ENCODE data around the gene ZNF212. TPM values are rescaled to one million over a fixed set of nuclear protein-coding genes. Genes with fewer than 3 reads are reported as not detected.
A peak's percentile ranks its signal among the peaks of the same experiment; 100 is the strongest.

Gene ZNF212
- polyA plus RNA-seq, 1 of the 3 experiments (the other 2 are of a cell fraction): 11.5 TPM

DNA sequence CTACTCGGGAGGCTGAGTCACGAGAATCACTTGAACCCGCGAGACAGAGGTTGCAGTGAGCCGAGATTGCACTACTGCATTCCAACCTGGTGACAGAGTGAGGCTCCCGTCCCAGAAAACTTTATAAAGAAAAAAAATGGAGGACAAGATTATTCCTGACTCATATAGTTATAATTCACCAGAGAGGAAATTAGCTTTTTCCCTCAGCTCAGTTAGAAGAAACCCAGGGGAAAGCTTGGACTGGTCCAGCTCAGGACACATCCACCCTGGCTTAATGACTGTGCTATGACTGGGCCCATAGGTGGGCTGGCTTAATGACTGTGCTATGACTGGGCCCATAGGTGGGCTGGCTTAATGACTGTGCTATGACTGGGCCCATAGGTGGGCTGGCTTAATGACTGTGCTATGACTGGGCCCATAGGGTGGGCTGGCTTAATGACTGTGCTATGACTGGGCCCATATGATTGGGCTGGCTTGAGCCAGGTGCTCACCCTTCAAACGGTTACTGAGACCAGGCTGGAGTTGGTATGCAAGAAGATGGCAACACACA, 5.7 kb upstream of the ZNF212 start (continued):
- TF ChIP-seq PBX3 (IDR thresholded peaks at IDR 0.05): peak; percentile 41; the same call in 1 of the 2 replicates
- TF ChIP-seq POLR2AphosphoS5 (IDR thresholded peaks at IDR 0.05; ENCODE audit: low read depth, low read length): peak; percentile 70; the same call in 1 of the 2 replicates
- TF ChIP-seq NFIC (IDR thresholded peaks at IDR 0.05; ENCODE audit: borderline replicate concordance): peak; percentile 26; the same call in 1 of the 2 replicates

DNA sequence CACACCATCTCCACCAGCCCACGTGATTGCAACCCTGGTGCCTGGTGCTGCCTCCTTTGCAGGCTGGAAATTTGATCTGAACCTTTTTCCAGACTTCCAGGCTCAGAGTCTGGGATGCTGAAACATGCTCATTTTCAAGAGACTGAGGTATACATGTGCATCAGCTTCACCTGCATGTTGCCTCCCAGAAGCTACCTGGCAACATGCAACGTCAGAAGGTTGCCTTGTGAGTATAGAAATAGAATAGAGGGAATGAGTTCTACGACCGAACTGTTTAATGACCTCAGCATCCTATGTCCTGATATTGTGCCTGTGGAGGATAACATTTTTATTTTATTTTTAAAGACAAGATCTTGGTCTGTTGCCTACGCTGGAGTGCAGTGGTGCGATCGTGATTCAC, 1.9 kb upstream of the ZNF212 start:
- 66% methylated on average over 7 of the region's 7 CpGs for WGBS (ENCODE audit: low lambda C conversion rate)
- no peak overlapping the region for H3K4me3 ChIP-seq (ENCODE audit: low read depth in 2 of 2, low read length in 1 of 2)
- peaks cover 13 to 15% of the 10 kb centered on the region in 2 experiments for H3K4me1 ChIP-seq (ENCODE audit: control insufficient read depth in 1 of 2, insufficient read depth in 2 of 2, low read depth in 1 of 2, low read length in 1 of 2)
- 0 out of 2 replicates have a peak overlapping the region, but pooled peaks have one; percentile 70 for H2AFZ ChIP-seq (ENCODE audit: low read depth)
- peak overlapping the region in 1 of 2 experiments; percentile 43; a peak in 2 of 4 replicates for H3K27ac ChIP-seq (ENCODE audit: low read depth in 2 of 2, low read length in 1 of 2)
- H4K20me1 ChIP-seq (ENCODE audit: insufficient read depth): no peaks in the 10 kb centered on the region
- H3K9me2 ChIP-seq: no peaks in the 10 kb centered on the region
- CTCF ChIA-PET: interaction anchor here (0.7 to 1.1 kb wide), 2 partner anchors 19 to 111 kb away, joined by 3 read pairs; partner anchors contain the start of gene ZNF425
- H3K9me3 ChIP-seq: peaks cover 4% of the 10 kb centered on the region; the same call in 1 of the 2 replicates
- H3K4me2 ChIP-seq: no peak overlapping the region
- H3K27me3 ChIP-seq (ENCODE audit: insufficient read depth): no peaks in the 10 kb centered on the region
- POLR2A ChIA-PET: no interaction called here
- TF ChIP-seq RFX5 (IDR thresholded peaks at IDR 0.05; ENCODE audit: low read length) (peak; percentile 77), TAF1 (IDR thresholded peaks at IDR 0.05; ENCODE audit: borderline replicate concordance, low read depth, low read length) (no peak)
- peak; percentile 42 for DNase-seq
- H3F3A ChIP-seq (replicated peaks; ENCODE audit: insufficient read depth): peaks cover 38% of the 10 kb centered on the region
- peaks cover 29% of the 10 kb centered on the region for H3K79me2 ChIP-seq (ENCODE audit: insufficient read depth)
- H3K9ac ChIP-seq: no peak overlapping the region
- peaks cover 0 to 11% of the 10 kb centered on the region in 2 experiments for H3K36me3 ChIP-seq (replicated peaks in 1 of 2; ENCODE audit: control insufficient read depth in 1 of 2, insufficient read depth in 2 of 2, low read length in 1 of 2)

DNA sequence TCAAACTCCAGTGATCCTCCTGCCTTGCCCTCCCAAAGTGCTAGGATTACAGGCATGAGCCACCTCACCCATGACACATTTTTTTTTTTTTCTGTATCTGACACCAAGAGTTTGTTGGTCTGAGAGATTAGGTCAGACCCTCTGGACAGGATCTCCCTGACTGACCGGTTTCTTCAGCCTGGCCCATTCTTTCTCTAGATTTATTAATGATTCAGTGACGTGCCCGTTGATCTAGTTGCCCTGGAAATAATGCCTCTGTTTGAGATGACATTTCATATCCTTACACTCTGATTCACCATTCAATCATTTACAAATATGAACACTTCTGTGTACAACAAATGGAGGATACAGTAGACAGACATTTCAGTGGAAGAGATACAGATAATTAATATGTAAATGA, 1.4 kb upstream of the ZNF212 start:
- no peaks in the 10 kb centered on the region for H3K9me2 ChIP-seq
- H3K4me3 ChIP-seq (ENCODE audit: low read depth in 2 of 2, low read length in 1 of 2): no peak overlapping the region
- WGBS (ENCODE audit: low lambda C conversion rate): 14% methylated on average over 3 of the region's 3 CpGs
- peak overlapping the region in 1 of 2 experiments; percentile 43; a peak in 2 of 4 replicates for H3K27ac ChIP-seq (ENCODE audit: low read depth in 2 of 2, low read length in 1 of 2)
- peaks cover 9% of the 10 kb centered on the region; the same call in 1 of the 2 replicates for H3K9me3 ChIP-seq
- H4K20me1 ChIP-seq (ENCODE audit: insufficient read depth): no peaks in the 10 kb centered on the region
- H3F3A ChIP-seq (replicated peaks; ENCODE audit: insufficient read depth): peaks cover 32% of the 10 kb centered on the region
- H3K4me2 ChIP-seq: no peak overlapping the region
- POLR2A ChIA-PET: no interaction called here
- DNase-seq: no peak
- H3K36me3 ChIP-seq (replicated peaks in 1 of 2; ENCODE audit: control insufficient read depth in 1 of 2, insufficient read depth in 2 of 2, low read length in 1 of 2): peaks cover 0 to 16% of the 10 kb centered on the region in 2 experiments
- peaks cover 11 to 13% of the 10 kb centered on the region in 2 experiments for H3K4me1 ChIP-seq (ENCODE audit: control insufficient read depth in 1 of 2, insufficient read depth in 2 of 2, low read depth in 1 of 2, low read length in 1 of 2)
- CTCF ChIA-PET: interaction anchor here (0.7 to 1.1 kb wide), 2 partner anchors 20 to 112 kb away, joined by 3 read pairs; partner anchors contain the start of gene ZNF425
- peak; percentile 39; the same call in 1 of the 2 replicates for TF ChIP-seq PBX3 (IDR thresholded peaks at IDR 0.05)
- no peak for TF ChIP-seq TEAD4 (IDR thresholded peaks at IDR 0.05; ENCODE audit: borderline replicate concordance, insufficient read depth)
- no peaks in the 10 kb centered on the region for H3K27me3 ChIP-seq (ENCODE audit: insufficient read depth)
- 0 out of 2 replicates have a peak overlapping the region, but pooled peaks have one; percentile 7 for H3K9ac ChIP-seq
- H3K79me2 ChIP-seq (ENCODE audit: insufficient read depth): peaks cover 35% of the 10 kb centered on the region
- peak overlapping the region; percentile 70; the same call in 1 of the 2 replicates for H2AFZ ChIP-seq (ENCODE audit: low read depth)

Measured in SK-N-SH (cell line).